BLaER1 (cell line): Measurements from ENCODE around the gene RRAS2.

ENCODE experiments used
- H3K27ac ChIP-seq: shearing (Covaris generic); formaldehyde crosslinking; 2 replicates; pipeline ENCODE4 v1.8.1; 2022
- H3K27me3 ChIP-seq: shearing (Covaris generic); formaldehyde crosslinking; 2 replicates; pipeline ENCODE4 v1.8.1; 2022
- H3K36me3 ChIP-seq: shearing (Covaris generic); formaldehyde crosslinking; 2 replicates; pipeline ENCODE4 v1.8.1; 2022
- H3K4me1 ChIP-seq: shearing (Covaris generic); formaldehyde crosslinking; 2 replicates; pipeline ENCODE4 v1.8.1; 2022
- H3K4me2 ChIP-seq: shearing (Covaris generic); formaldehyde crosslinking; 2 replicates; pipeline ENCODE4 v1.8.1; 2022
- H3K4me3 ChIP-seq: shearing (Covaris generic); formaldehyde crosslinking; 2 replicates; pipeline ENCODE4 v1.8.1; 2022
- H3K9ac ChIP-seq: shearing (Covaris generic); formaldehyde crosslinking; 2 replicates; pipeline ENCODE4 v1.8.1; 2022
- H3K9me3 ChIP-seq: shearing (Covaris generic); formaldehyde crosslinking; 2 replicates; pipeline ENCODE4 v1.8.1; 2022
- H4K20me1 ChIP-seq: shearing (Covaris generic); formaldehyde crosslinking; 2 replicates; pipeline ENCODE4 v1.8.1; 2022
- Cebpa-rat ChIP-seq: shearing (Covaris generic); IDR thresholded peaks from 2 replicates; pipeline ENCODE4 v1.8.1; 2022

The RRAS2 gene

DNA sequence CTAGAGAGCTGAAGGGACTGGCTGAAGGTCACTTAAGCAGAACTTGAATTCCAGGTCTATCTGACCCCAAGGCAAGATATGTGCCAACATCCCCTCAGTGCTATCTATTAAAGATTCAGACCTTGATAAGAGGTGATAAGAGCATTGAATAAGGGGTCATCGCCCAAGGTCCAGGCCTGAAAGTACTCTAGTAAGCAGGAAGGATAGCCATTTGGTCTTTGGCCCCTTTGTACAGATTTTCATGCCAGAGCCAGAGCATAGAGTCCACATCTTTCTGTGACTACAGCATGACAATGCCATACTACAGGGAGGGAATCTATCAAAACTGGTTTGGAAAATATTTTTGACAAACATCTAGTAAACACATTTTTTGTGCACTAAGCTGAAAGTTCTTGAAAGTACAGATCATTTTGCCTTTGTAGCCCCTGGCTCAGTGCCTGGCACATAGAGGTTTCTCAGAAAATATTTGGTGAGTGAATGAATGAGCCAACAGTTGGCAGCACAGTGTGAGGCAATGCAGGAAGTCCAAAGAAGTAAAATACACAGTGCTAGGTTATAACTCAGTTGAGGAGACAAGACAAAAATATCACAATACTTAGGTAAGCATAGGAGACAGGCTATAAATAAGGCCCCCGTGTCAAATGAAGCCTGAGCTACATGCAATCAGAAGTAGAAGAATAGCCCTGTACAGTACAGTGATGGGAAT, 15.1 kb upstream of the RRAS2 start:
- TF ChIP-seq Cebpa-rat: no peak
- Histone ChIP-seq H3K36me3 (no peaks in the 10 kb centered on the region), H3K4me3 (no peak overlapping the region)

DNA sequence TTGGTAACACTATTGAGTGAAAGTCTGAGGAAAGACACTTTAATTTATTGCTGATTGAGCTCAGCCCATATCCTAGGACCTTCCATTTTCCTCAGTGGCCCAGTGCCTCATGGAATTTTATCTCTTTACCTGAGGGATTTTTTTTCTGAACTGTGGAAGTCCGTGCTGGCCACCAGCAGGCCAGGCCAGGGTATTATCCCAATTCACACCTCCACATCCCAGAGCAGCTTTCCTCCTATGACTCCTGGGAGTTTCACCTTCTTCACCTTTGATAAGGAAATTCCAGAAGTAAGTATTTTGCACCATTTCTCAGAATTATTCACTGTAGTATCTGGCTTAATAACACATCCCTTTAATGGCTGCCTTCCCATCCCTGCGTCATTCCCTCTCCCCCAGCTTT, 13.0 kb upstream of the RRAS2 start:
- H3K4me2 ChIP-seq: no peak overlapping the region
- H3K4me3 ChIP-seq: no peak overlapping the region
- H3K36me3 ChIP-seq: no peaks in the 10 kb centered on the region
- H3K27me3 ChIP-seq: no peaks in the 10 kb centered on the region
- H3K27ac ChIP-seq: no peak overlapping the region
- 0 out of 2 replicates have a peak, but pooled peaks cover 10% of the 10 kb centered on the region for H3K4me1 ChIP-seq
- H3K9me3 ChIP-seq: no peaks in the 10 kb centered on the region
- no peak overlapping the region for H3K9ac ChIP-seq
- no peak for TF ChIP-seq Cebpa-rat
- H4K20me1 ChIP-seq: no peaks in the 10 kb centered on the region

More for the DNA sequence above, 15.1 kb upstream of the RRAS2 start:
- Histone ChIP-seq H3K4me2 (no peak overlapping the region), H3K9me3 (no peaks in the 10 kb centered on the region), H3K4me1 (0 out of 2 replicates have a peak, but pooled peaks cover 10% of the 10 kb centered on the region), H3K9ac (no peak overlapping the region), H4K20me1 (no peaks in the 10 kb centered on the region), H3K27me3 (no peaks in the 10 kb centered on the region), H3K27ac (no peak overlapping the region)

DNA sequence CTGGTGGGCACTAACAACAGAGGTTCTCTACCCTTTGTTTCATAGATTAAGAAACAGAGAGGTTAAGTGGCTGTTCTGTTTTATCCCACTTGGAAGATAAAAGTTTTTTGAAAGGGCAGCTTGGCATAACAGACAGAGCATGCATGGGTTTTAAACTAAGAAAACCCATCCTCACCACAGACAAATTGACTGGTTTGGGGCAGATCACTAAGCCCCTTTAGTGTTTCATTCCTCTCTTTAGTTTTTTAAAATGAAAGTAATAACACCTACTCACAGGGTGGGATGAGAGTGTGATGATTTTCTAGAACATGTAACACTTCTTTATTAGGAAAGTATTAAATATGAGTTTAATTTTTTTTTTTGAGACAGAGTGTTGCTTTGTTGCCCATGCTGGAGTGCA, 12.3 kb upstream of the RRAS2 start:
- no peaks in the 10 kb centered on the region for H3K9me3 ChIP-seq
- no peaks in the 10 kb centered on the region for H3K27me3 ChIP-seq
- H3K4me1 ChIP-seq: 0 out of 2 replicates have a peak, but pooled peaks cover 10% of the 10 kb centered on the region
- no peak overlapping the region for H3K4me3 ChIP-seq
- H3K4me2 ChIP-seq: no peak overlapping the region
- H3K36me3 ChIP-seq: no peaks in the 10 kb centered on the region
- TF ChIP-seq Cebpa-rat: no peak
- H4K20me1 ChIP-seq: no peaks in the 10 kb centered on the region
- no peak overlapping the region for H3K9ac ChIP-seq
- H3K27ac ChIP-seq: no peak overlapping the region

DNA sequence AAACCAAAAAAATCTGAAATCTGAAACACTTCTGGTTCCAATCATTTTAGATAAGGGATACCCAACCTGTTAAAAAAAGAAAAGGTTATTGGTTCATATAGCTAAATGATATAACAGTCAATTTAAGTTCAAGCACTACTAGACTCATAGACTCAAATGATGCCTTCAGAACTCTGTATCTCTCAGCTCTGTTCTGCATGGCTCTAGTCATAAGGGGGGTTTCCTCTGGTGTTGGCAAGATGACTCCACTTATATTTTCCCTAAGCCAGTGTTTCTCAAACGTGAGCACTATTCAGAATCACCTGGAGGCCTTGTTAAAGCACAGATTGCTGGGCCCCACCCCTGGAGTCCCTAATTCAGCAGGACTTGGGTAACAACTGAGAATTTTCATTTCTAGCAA, 11.5 kb upstream of the RRAS2 start:
- TF ChIP-seq Cebpa-rat: no peak
- Histone ChIP-seq H4K20me1 (no peaks in the 10 kb centered on the region), H3K9me3 (no peaks in the 10 kb centered on the region), H3K4me1 (0 out of 2 replicates have a peak, but pooled peaks cover 10% of the 10 kb centered on the region), H3K36me3 (no peaks in the 10 kb centered on the region), H3K4me2 (no peak overlapping the region), H3K27me3 (no peaks in the 10 kb centered on the region), H3K9ac (no peak overlapping the region), H3K27ac (no peak overlapping the region), H3K4me3 (no peak overlapping the region)

DNA sequence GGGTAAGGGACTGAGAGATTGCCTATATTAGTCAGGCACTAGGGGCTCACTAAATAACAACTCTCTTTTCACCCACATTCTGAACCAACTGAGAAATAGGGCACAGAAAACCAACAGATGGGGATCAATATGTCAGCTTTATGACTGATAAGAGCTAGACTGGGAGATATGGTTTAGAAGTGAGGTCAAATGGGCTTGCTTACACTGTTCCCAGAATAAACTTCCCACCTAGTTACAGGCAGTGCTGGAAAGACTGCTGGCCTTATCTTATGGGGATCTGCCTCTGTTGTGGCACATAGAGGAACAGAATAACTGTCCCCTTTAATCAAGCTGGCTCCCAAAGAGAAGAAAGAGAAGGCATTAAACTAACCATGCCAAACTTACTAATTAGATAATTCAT, 10.6 kb upstream of the RRAS2 start:
- H3K27ac ChIP-seq: no peak overlapping the region
- no peaks in the 10 kb centered on the region for H3K36me3 ChIP-seq
- H4K20me1 ChIP-seq: no peaks in the 10 kb centered on the region
- 0 out of 2 replicates have a peak, but pooled peaks cover 10% of the 10 kb centered on the region for H3K4me1 ChIP-seq
- no peaks in the 10 kb centered on the region for H3K27me3 ChIP-seq
- TF ChIP-seq Cebpa-rat: no peak
- no peak overlapping the region for H3K4me2 ChIP-seq
- H3K9ac ChIP-seq: no peak overlapping the region
- H3K9me3 ChIP-seq: no peaks in the 10 kb centered on the region
- no peak overlapping the region for H3K4me3 ChIP-seq

DNA sequence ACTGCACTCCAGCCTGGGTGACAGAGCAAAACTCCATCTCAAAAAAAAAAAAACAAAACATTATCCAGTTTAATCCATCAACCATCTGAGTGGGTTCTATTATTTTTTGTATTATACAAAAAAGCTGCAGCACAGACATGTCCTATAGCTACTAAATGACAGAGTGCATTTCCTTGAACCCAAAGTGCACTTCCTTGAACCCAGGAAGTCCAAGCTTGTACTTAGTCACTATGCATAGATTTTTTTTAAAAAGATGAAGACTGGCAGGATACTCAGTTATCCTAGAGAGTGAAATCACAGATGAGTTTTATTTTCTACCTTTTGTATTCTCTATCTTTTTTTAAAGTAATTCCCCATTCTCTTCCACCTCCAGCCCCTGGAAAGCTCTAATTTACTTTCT, 8.0 kb upstream of the RRAS2 start:
- Histone ChIP-seq H3K27me3 (no peaks in the 10 kb centered on the region), H3K4me1 (0 out of 2 replicates have a peak, but pooled peaks cover 10% of the 10 kb centered on the region), H3K4me3 (no peak overlapping the region), H3K4me2 (no peak overlapping the region), H3K36me3 (no peaks in the 10 kb centered on the region), H4K20me1 (no peaks in the 10 kb centered on the region), H3K9ac (no peak overlapping the region), H3K9me3 (no peaks in the 10 kb centered on the region), H3K27ac (no peak overlapping the region)
- no peak for TF ChIP-seq Cebpa-rat

DNA sequence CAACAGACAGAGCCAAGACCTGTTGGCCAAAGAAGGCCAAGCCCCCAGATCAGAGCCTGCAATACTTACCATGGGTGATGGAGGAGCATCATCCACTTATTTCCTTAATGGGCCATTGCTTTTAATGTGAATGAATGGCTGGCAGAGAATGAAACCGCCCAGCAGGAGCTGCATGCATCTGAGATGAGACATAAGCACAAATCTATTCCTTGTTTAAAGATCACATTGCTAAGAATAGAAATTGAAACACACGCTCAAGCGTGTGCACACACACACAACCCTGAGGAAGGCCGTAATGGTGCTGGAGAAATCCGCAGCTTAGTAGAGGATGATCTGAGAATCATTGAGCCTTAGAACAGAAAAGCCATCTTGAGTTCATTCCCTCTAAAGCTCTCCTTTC, 5.3 kb upstream of the RRAS2 start:
- TF ChIP-seq Cebpa-rat: no peak
- H3K4me3 ChIP-seq: no peak overlapping the region
- no peaks in the 10 kb centered on the region for H3K27me3 ChIP-seq
- no peaks in the 10 kb centered on the region for H3K9me3 ChIP-seq
- no peak overlapping the region for H3K4me2 ChIP-seq
- no peaks in the 10 kb centered on the region for H3K36me3 ChIP-seq
- H4K20me1 ChIP-seq: no peaks in the 10 kb centered on the region
- H3K9ac ChIP-seq: no peak overlapping the region
- H3K4me1 ChIP-seq: 0 out of 2 replicates have a peak, but pooled peaks cover 2% of the 10 kb centered on the region
- no peak overlapping the region for H3K27ac ChIP-seq

DNA sequence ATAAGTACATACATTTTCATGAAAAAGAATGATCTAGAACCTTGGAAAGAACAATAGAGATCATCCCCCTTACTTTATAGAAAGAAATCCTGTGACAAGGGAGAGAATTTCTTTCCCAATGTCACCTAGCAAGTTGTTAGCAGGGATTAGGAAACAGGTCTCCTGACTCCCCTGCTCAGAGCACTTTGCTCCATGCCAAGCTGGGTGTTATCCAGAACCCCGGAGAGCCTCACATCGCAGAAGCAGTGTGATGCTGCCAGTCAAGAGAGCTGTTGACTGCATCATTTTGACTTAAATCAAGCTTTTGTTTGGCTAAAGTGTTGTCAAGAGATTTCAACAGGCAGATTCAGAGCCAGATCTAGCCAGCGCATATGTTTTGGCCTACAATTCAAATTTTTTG, 3.6 kb upstream of the RRAS2 start:
- Histone ChIP-seq H3K27me3 (no peaks in the 10 kb centered on the region; the same call in 1 of the 2 replicates), H3K9me3 (no peaks in the 10 kb centered on the region), H4K20me1 (peaks cover 4% of the 10 kb centered on the region; the same call in 1 of the 2 replicates), H3K4me1 (peaks cover 4% of the 10 kb centered on the region), H3K4me3 (no peak overlapping the region), H3K9ac (no peak overlapping the region), H3K27ac (no peak overlapping the region), H3K4me2 (no peak overlapping the region), H3K36me3 (no peaks in the 10 kb centered on the region)
- TF ChIP-seq Cebpa-rat: no peak

DNA sequence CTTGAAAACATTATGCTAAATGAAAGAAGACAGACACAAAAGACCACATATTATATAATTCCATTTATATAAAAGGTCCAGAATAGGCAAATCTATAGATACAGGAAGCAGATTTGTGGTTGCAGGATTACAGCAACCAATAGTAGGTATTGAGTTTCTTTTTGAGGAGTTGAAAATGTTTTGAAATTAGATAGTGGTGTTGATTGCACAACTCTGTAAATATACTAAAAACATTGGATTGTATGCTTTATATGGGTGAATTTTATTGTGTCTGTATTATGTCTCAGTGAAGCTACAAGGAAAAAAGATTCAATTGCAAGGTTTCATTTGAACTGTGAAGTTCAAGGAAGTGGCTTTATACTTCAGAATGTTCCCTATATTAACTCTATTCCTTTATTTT, 3.0 kb upstream of the RRAS2 start:
- Histone ChIP-seq H3K36me3 (no peaks in the 10 kb centered on the region), H3K9ac (no peak overlapping the region)
- TF ChIP-seq Cebpa-rat: no peak

DNA sequence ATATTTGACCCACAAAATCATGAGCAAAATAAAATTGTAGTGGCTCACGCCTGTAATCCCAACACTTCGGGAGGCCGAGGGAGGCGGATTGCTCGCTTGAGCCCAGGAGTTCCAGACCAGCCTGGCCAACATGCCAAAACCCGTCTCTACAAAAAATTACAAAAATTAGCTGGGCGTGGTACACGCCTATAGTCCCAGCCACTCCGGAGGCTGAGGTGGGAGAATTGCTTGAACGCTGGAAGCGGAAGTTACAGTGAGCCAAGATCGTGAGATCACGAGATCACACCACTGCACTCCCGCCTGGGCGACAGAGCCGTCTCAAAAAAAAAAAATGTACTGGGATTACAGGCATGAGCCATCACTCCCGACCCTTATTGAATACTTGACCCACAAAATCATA, 2.0 kb upstream of the RRAS2 start:
- H3K36me3 ChIP-seq: no peaks in the 10 kb centered on the region
- no peak overlapping the region for H3K27ac ChIP-seq
- H3K9me3 ChIP-seq: no peaks in the 10 kb centered on the region
- H3K4me1 ChIP-seq: peaks cover 9% of the 10 kb centered on the region
- TF ChIP-seq Cebpa-rat: no peak
- no peak overlapping the region for H3K9ac ChIP-seq
- H3K27me3 ChIP-seq: no peaks in the 10 kb centered on the region; the same call in 1 of the 2 replicates
- H3K4me2 ChIP-seq: no peak overlapping the region
- no peak overlapping the region for H3K4me3 ChIP-seq
- H4K20me1 ChIP-seq: peaks cover 20% of the 10 kb centered on the region

More for the DNA sequence above, 3.0 kb upstream of the RRAS2 start:
- Histone ChIP-seq H3K27ac (no peak overlapping the region), H4K20me1 (peaks cover 10% of the 10 kb centered on the region), H3K9me3 (no peaks in the 10 kb centered on the region), H3K4me3 (no peak overlapping the region), H3K4me2 (no peak overlapping the region), H3K27me3 (no peaks in the 10 kb centered on the region; the same call in 1 of the 2 replicates), H3K4me1 (peaks cover 9% of the 10 kb centered on the region)
